H9 (cell line): ENCODE results near the gene TMEM35B. TPM values are rescaled to one million over a fixed set of nuclear protein-coding genes. Genes with fewer than 3 reads are reported as not detected.

Experiments used
- DNase-seq: peaks from one replicate; pipeline ENCODE4 v3.0.0-alpha.2; 2017
- H2AFZ ChIP-seq: one replicate; pipeline ENCODE4 v1.6.1; 2013; ENCODE audit warnings: mild to moderate bottlenecking, low read length, control low read depth, moderate library complexity
- H2AK5ac ChIP-seq: 2 replicates; pipeline ENCODE4 v1.6.1; 2013; ENCODE audit warnings: low read length, control low read depth, mixed read lengths; ENCODE audit not compliant: insufficient read length
- H2BK120ac ChIP-seq: one replicate; pipeline ENCODE4 v1.6.1; 2013; ENCODE audit warnings: low read depth, mild to moderate bottlenecking, low read length, control low read depth, inconsistent platforms; ENCODE audit not compliant: poor library complexity, severe bottlenecking
- H2BK12ac ChIP-seq: 2 replicates; pipeline ENCODE4 v1.6.1; 2013; ENCODE audit warnings: low read length, control low read depth, mixed read lengths, low read depth; ENCODE audit not compliant: insufficient read length
- H2BK15ac ChIP-seq: 2 replicates; pipeline ENCODE4 v1.6.1; 2013; ENCODE audit warnings: low read depth, low read length, control low read depth
- H2BK20ac ChIP-seq: one replicate; pipeline ENCODE4 v1.6.1; 2013; ENCODE audit warnings: low read depth, mild to moderate bottlenecking, low read length, control low read depth, inconsistent platforms; ENCODE audit not compliant: poor library complexity, severe bottlenecking
- H2BK5ac ChIP-seq: 2 replicates; pipeline ENCODE4 v1.6.1; 2013; ENCODE audit warnings: low read length, control low read depth, mixed read lengths; ENCODE audit not compliant: insufficient read length
- H3K14ac ChIP-seq: 2 replicates; pipeline ENCODE4 v1.6.1; 2013; ENCODE audit warnings: low read length, control low read depth; ENCODE audit not compliant: insufficient read depth
- H3K18ac ChIP-seq: 2 replicates; pipeline ENCODE4 v1.6.1; 2013; ENCODE audit warnings: low read depth, mild to moderate bottlenecking, mixed read lengths, low read length, control low read depth; ENCODE audit not compliant: insufficient read length
- H3K23ac ChIP-seq: 2 replicates; pipeline ENCODE4 v1.6.1; 2013; ENCODE audit warnings: low read length, control low read depth, mixed read lengths, low read depth; ENCODE audit not compliant: insufficient read length
- H3K23me2 ChIP-seq: 2 replicates; pipeline ENCODE4 v1.6.1; 2013; ENCODE audit warnings: low read depth, mild to moderate bottlenecking, mixed read lengths, low read length, control low read depth; ENCODE audit not compliant: insufficient read length, poor library complexity, severe bottlenecking
- H3K27ac ChIP-seq: 2 replicates; pipeline ENCODE4 v1.5.1; 2013; ENCODE audit warnings: low read length, control low read depth, mixed read lengths, low read depth; ENCODE audit not compliant: insufficient read length
- H3K27me3 ChIP-seq: 2 replicates; pipeline ENCODE4 v1.6.1; 2013; ENCODE audit warnings: low read length, control low read depth, inconsistent platforms; ENCODE audit not compliant: insufficient read depth
- H3K4ac ChIP-seq: 2 replicates; pipeline ENCODE4 v1.6.1; 2013; ENCODE audit warnings: low read depth, mild to moderate bottlenecking, control low read depth, inconsistent platforms, low read length, moderate library complexity
- H3K4me1 ChIP-seq: 2 replicates; pipeline ENCODE4 v1.6.1; 2013; ENCODE audit warnings: low read length, control low read depth, inconsistent platforms; ENCODE audit not compliant: insufficient read depth
- H3K4me2 ChIP-seq: 2 replicates; pipeline ENCODE4 v1.6.1; 2013; ENCODE audit warnings: low read length, control low read depth, mixed read lengths; ENCODE audit not compliant: insufficient read length, insufficient read depth
- H3K56ac ChIP-seq: 2 replicates; pipeline ENCODE4 v1.6.1; 2013; ENCODE audit warnings: low read depth, mild to moderate bottlenecking, mixed read lengths, low read length, control low read depth; ENCODE audit not compliant: insufficient read length
- H3K79me1 ChIP-seq: 2 replicates; pipeline ENCODE4 v1.6.1; 2013; ENCODE audit warnings: low read depth, mild to moderate bottlenecking, moderate library complexity, low read length, control low read depth, inconsistent platforms; ENCODE audit not compliant: insufficient read depth, poor library complexity, severe bottlenecking
- H3K79me2 ChIP-seq: 2 replicates; pipeline ENCODE4 v1.6.1; 2013; ENCODE audit warnings: low read length, control low read depth, inconsistent platforms; ENCODE audit not compliant: insufficient read depth
- H3K9ac ChIP-seq: 2 replicates; pipeline ENCODE4 v1.6.1; 2013; ENCODE audit warnings: low read length, control low read depth, mixed read lengths; ENCODE audit not compliant: insufficient read length; ENCODE audit errors: extremely low read depth
- H3K9me3 ChIP-seq: one replicate; pipeline ENCODE4 v1.6.1; 2013; ENCODE audit warnings: low read depth, low read length, inconsistent platforms; ENCODE audit not compliant: control insufficient read depth
- H3T11ph ChIP-seq: one replicate; pipeline ENCODE4 v1.6.1; 2013; ENCODE audit warnings: mild to moderate bottlenecking, low read length, control low read depth, inconsistent platforms
- H4K20me1 ChIP-seq: one replicate; pipeline ENCODE4 v1.6.1; 2013; ENCODE audit not compliant: control insufficient read depth, insufficient read length, insufficient read depth
- H4K5ac ChIP-seq: 2 replicates; pipeline ENCODE4 v1.6.1; 2013; ENCODE audit warnings: low read depth, mild to moderate bottlenecking, mixed read lengths, low read length, control low read depth; ENCODE audit not compliant: insufficient read length
- H4K8ac ChIP-seq: replicated peaks from 2 replicates; pipeline ENCODE4 v1.6.1; 2013; ENCODE audit warnings: low read length, control low read depth, mixed read lengths, low read depth; ENCODE audit not compliant: insufficient read length
- H4K91ac ChIP-seq: 2 replicates; pipeline ENCODE4 v1.6.1; 2013; ENCODE audit warnings: low read depth, mild to moderate bottlenecking, moderate library complexity, mixed read lengths, low read length, control low read depth; ENCODE audit not compliant: insufficient read length
- H3K27ac Mint-ChIP-seq, 3 experiments: 2 replicates in 2 of 3; 3 replicates in 1 of 3; pipeline ENCODE4 v1.8.0; 2020 to 2021; ENCODE audit warnings: mixed read lengths in 3 of 3, mild to moderate bottlenecking in 1 of 3, moderate library complexity in 1 of 3
- H3K27me3 Mint-ChIP-seq: 2 replicates; pipeline ENCODE4 v1.8.0; 2021; ENCODE audit warnings: low read depth, mild to moderate bottlenecking, moderate library complexity, mixed read lengths
- H3K36me3 Mint-ChIP-seq, 3 experiments: 2 replicates in 2 of 3; 3 replicates in 1 of 3; pipeline ENCODE4 v1.8.0; 2020 to 2021; ENCODE audit warnings: low read depth in 3 of 3, mixed read lengths in 3 of 3; ENCODE audit not compliant: insufficient read depth in 1 of 3
- H3K4me1 Mint-ChIP-seq, 2 experiments: 2 replicates each; pipeline ENCODE4 v1.8.0; 2020; ENCODE audit warnings: mixed read lengths in 2 of 2
- H3K4me3 Mint-ChIP-seq, 2 experiments: 2 replicates in 1 of 2; 3 replicates in 1 of 2; pipeline ENCODE4 v1.8.0; 2020 to 2021; ENCODE audit warnings: mild to moderate bottlenecking in 2 of 2, mixed read lengths in 2 of 2, moderate library complexity in 1 of 2
- H3K9me3 Mint-ChIP-seq, 2 experiments: 2 replicates in 1 of 2; 3 replicates in 1 of 2; pipeline ENCODE4 v1.8.0; 2020; ENCODE audit warnings: mild to moderate bottlenecking in 2 of 2, mixed read lengths in 2 of 2, moderate library complexity in 1 of 2
- CTCF ChIP-seq: fragments of 200-600 bp; sonication (generic); conservative IDR thresholded peaks from 3 replicates; pipeline ENCODE4 v1.8.0; 2021; ENCODE audit warnings: antibody characterized with exemption, mild to moderate bottlenecking
- WGBS: extraction: QIAGEN DNeasy Blood & Tissue Kit; methylation state at CpG from one replicate; pipeline ENCODE4 v1.1.7; 2013; ENCODE audit warnings: missing lambda C conversion rate, low lambda C conversion rate, mixed read lengths; ENCODE audit not compliant: insufficient read length; ENCODE audit errors: extremely low coverage; 5-methylcytosine and 5-hydroxymethylcytosine counted together
- total RNA-seq: library from RNA; stranded (reverse); gene quantifications from 2 replicates; pipeline ENCODE4 v1.2.1, GENCODE V29; 2021

The TMEM35B gene
- total RNA-seq, 1 experiment from 2014 or later: 7.7 TPM

GRCh38 chr1:34974626-34975025, 10.5 kb downstream of the TMEM35B start:
- no peak for TF ChIP-seq CTCF
- Mint-ChIP-seq H3K27ac (no peak overlapping the region), H3K36me3 (no peaks in the 10 kb centered on the region; a peak in 1 of 7 replicates), H3K9me3 (peaks cover under 1 to 4% of the 10 kb centered on the region in 2 experiments; a peak in 2 of 5 replicates), H3K27me3 (no peaks in the 10 kb centered on the region; the same call in 1 of the 2 replicates), H3K4me3 (no peak overlapping the region), H3K4me1 (peaks cover 20 to 28% of the 10 kb centered on the region in 2 experiments)
- H3K27ac ChIP-seq: no peak overlapping the region
- WGBS: no CpG with 5 or more reads among the region's 8 CpGs
- no peak overlapping the region for H2BK20ac ChIP-seq
- no peaks in the 10 kb centered on the region for H3K9me3 ChIP-seq
- no peak overlapping the region for H3K56ac ChIP-seq
- no peak overlapping the region for H3K18ac ChIP-seq
- H3K79me1 ChIP-seq: no peaks in the 10 kb centered on the region
- H4K20me1 ChIP-seq: no peaks in the 10 kb centered on the region
- no peak overlapping the region for H2AK5ac ChIP-seq
- no peak overlapping the region for H3T11ph ChIP-seq
- H4K5ac ChIP-seq: no peak overlapping the region
- no peak overlapping the region for H3K14ac ChIP-seq
- no peaks in the 10 kb centered on the region for H3K23me2 ChIP-seq
- H2BK120ac ChIP-seq: no peak overlapping the region
- DNase-seq: no peak
- no peak overlapping the region for H3K4ac ChIP-seq
- no peak overlapping the region for H2BK15ac ChIP-seq
- H4K8ac ChIP-seq: no peak overlapping the region
- H2AFZ ChIP-seq: no peak overlapping the region
- no peak overlapping the region for H2BK5ac ChIP-seq
- H4K91ac ChIP-seq: no peak overlapping the region
- no peak overlapping the region for H3K4me2 ChIP-seq
- peaks cover 4% of the 10 kb centered on the region; the same call in 1 of the 2 replicates for H3K4me1 ChIP-seq
- no peaks in the 10 kb centered on the region for H3K27me3 ChIP-seq
- no peak overlapping the region for H3K9ac ChIP-seq
- H2BK12ac ChIP-seq: no peak overlapping the region
- H3K23ac ChIP-seq: no peak overlapping the region
- no peaks in the 10 kb centered on the region for H3K79me2 ChIP-seq
